Astrocyte of the spinal cord (primary cell): ENCODE measurements around the gene CELA2B.

ENCODE experiments used
- DNase-seq: peaks from one replicate; pipeline ENCODE4 v3.0.0; 2011; ENCODE audit warnings: low read depth, low spot score
- H3K4me3 ChIP-seq: 2 replicates; pipeline ENCODE4 v1.5.1; 2011; ENCODE audit warnings: low read depth, mild to moderate bottlenecking, low read length, moderate library complexity
- in situ Hi-C: cut with HindIII; loops from 2 replicates; pipeline ENCODE4 v1.10.0; 2017; ENCODE audit warnings: low sequenced_read_pairs
- TF ChIP-seq, protein P1 (sequence below): IDR thresholded peaks from 2 replicates; pipeline ENCODE4 v1.5.1; 2012; ENCODE audit warnings: low read depth, mild to moderate bottlenecking, low read length, inconsistent platforms

Gene CELA2B

GRCh38 chr1:15451014-15451722 is 24.7 kb upstream of the CELA2B start:
- TF ChIP-seq, protein P1, sequence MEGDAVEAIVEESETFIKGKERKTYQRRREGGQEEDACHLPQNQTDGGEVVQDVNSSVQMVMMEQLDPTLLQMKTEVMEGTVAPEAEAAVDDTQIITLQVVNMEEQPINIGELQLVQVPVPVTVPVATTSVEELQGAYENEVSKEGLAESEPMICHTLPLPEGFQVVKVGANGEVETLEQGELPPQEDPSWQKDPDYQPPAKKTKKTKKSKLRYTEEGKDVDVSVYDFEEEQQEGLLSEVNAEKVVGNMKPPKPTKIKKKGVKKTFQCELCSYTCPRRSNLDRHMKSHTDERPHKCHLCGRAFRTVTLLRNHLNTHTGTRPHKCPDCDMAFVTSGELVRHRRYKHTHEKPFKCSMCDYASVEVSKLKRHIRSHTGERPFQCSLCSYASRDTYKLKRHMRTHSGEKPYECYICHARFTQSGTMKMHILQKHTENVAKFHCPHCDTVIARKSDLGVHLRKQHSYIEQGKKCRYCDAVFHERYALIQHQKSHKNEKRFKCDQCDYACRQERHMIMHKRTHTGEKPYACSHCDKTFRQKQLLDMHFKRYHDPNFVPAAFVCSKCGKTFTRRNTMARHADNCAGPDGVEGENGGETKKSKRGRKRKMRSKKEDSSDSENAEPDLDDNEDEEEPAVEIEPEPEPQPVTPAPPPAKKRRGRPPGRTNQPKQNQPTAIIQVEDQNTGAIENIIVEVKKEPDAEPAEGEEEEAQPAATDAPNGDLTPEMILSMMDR: no peak
- H3K4me3 ChIP-seq: no peak overlapping the region
- no peak for DNase-seq
- in situ Hi-C loops: no loop called here

DNA sequence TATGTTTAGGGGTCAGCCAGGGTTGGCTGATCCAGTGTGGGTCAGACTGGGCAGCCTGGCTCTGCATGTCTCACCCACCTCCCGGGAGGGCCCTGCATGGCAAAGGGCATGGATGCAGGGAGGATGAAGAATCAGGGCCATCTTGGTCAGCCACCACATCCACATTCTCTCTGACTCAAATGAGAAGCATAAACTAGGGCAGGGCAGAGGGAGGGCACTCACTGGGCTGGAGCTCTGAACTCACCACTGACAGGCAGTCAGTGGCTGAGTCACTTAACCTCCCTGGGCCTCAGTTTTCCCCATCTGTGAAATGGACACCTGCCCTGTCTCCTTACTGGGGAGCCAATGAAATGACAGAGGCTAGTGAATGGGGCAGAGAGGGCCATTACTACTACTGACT is 23.7 kb upstream of the CELA2B start:
- no peak overlapping the region for H3K4me3 ChIP-seq
- TF ChIP-seq, protein P1: no peak
- no peak for DNase-seq
- in situ Hi-C loops: no loop called here

DNA sequence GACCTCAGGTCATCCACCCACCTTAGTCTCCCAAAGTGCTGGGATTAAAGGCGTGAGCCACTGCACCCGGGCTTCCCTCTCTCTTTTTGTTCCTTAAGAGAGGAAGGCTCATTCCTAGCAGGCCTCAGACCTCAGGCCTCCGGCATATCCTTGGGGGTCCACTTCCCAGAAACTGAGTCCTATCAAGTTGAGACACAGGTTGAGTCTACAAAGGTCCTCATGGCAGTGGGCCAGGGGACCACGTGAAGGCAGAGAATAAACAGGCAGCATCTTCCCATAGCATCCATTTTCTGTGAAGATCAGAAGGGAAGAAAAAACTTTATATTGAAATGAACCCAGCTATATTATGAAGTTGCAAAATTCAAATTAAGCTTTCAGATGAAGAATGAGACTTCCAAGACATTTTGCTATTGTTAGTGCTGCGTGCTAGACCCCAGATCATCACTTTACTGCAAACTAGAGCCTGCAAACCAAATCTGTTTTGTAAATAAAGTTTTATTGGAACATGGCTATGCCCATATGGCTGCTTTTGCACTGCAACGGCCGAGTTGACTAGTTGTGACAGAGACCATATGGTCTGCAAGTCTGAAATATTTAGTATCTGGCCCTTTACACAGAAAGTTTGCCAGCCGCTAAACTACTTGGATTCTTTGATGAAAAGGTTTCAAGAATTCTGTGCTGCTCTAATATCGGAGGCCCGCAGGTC is 22.9 kb upstream of the CELA2B start:
- TF ChIP-seq, protein P1: no peak
- in situ Hi-C loops: no loop called here
- H3K4me3 ChIP-seq: no peak overlapping the region
- DNase-seq: no peak

DNA sequence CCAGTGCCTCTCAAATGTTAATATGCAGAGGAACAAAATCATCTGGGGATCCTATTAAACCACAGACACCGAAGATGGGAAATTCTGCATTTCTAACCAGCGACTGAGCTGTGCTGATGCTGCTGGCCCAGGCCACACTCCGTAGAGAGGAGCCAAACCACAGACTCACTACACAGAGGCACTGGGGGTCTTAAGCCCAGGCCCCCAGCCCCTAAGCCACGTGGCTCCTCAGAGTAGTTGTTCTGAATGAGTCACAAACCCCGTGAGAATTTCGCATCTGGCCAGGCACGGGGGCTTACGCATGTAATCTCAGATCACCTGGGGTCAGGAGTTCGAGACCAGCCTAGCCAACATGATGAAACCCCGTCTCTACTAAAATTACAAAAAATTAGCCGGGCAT is 22.2 kb upstream of the CELA2B start:
- H3K4me3 ChIP-seq: no peak overlapping the region
- TF ChIP-seq, protein P1: no peak

DNA sequence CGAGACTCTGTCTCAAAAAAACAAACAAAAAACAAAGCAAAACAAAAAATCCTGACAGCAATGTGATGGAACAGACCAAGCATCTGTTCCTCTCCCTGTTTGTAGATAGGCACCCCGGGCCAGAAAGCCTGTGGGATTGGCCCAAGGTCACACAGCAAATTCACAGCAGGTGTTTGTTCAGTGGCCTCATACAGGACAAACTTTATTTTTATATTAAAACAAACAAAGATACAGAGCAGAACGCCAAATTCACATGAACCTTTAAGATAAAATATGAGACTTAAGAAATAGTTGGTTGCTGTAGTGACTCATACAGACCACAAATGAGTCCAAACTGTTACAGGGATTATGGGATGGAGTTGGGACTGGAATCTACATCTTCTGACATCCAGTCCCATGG is 21.6 kb upstream of the CELA2B start:
- in situ Hi-C loops: no loop called here
- no peak overlapping the region for H3K4me3 ChIP-seq
- TF ChIP-seq, protein P1: no peak
- peak; percentile 70 for DNase-seq

More for the DNA sequence above, 22.2 kb upstream of the CELA2B start:
- peak; percentile 35 for DNase-seq
- in situ Hi-C loops: no loop called here

DNA sequence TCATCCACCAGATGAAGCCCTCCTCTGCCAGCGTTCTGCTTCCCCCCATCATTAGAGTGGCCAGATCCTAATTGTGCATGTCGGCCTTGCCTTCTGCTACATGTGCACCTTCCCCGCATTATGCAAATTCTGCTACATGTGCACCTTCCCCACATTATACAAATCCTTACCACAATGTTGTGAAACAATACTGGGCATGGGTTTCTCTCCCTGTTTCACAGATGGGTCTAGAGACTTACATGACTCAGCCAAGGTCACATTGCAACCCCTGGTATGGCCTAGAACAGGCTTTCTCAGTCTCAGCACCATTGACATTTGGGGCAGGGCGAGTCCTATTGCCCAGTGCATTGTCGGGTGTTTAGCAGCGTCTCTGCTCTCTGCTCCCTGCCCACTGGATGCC is 20.4 kb upstream of the CELA2B start:
- no peak overlapping the region for H3K4me3 ChIP-seq
- in situ Hi-C loops: no loop called here
- peak; percentile 16 for DNase-seq
- TF ChIP-seq, protein P1: no peak
